Uterus (tissue), 2 donors: ENCODE data around the gene ZW10.

Experiments
- POLR2A ChIP-seq, 2 donors: fragments of 450-650 bp; IDR thresholded peaks; one replicate each; pipeline ENCODE4 v1.6.1; 2016; ENCODE audit warnings: antibody characterized with exemption in 2 of 2, mild to moderate bottlenecking in 1 of 2, moderate library complexity in 1 of 2
- TF ChIP-seq, protein P1 (sequence below), 4 experiments: fragments of 200-600 bp in 2 of 4; fragments of 450-650 bp in 2 of 4; sonication (generic) in 2 of 4; IDR thresholded peaks; one replicate each; pipeline ENCODE4 v1.5.1; 2016 to 2019; ENCODE audit warnings: antibody characterized with exemption in 4 of 4, mild to moderate bottlenecking in 2 of 4, moderate library complexity in 1 of 4

DNA sequence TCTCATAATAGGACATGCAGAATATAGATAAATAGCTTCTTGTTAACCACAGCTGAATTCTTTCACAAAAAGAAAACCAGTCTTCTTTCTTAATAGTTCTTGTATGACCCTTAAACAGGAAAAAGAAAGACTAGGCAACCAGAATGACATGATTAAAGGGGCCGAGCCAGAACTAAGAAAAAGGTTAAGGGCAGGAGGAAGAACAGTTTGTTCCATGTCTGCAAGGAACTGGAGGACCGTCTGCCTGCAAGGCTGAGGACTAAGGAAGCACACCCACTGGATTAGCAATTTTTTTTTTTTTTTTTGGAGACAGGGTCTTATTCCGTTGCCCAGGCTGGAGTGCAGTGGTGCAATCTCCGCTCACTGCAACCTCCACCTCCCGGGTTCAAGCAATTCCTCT is 41.4 kb downstream of the ZW10 start:
- TF ChIP-seq, protein P1, sequence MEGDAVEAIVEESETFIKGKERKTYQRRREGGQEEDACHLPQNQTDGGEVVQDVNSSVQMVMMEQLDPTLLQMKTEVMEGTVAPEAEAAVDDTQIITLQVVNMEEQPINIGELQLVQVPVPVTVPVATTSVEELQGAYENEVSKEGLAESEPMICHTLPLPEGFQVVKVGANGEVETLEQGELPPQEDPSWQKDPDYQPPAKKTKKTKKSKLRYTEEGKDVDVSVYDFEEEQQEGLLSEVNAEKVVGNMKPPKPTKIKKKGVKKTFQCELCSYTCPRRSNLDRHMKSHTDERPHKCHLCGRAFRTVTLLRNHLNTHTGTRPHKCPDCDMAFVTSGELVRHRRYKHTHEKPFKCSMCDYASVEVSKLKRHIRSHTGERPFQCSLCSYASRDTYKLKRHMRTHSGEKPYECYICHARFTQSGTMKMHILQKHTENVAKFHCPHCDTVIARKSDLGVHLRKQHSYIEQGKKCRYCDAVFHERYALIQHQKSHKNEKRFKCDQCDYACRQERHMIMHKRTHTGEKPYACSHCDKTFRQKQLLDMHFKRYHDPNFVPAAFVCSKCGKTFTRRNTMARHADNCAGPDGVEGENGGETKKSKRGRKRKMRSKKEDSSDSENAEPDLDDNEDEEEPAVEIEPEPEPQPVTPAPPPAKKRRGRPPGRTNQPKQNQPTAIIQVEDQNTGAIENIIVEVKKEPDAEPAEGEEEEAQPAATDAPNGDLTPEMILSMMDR (IDR thresholded peaks at IDR 0.05) = no peak
- no peak for TF ChIP-seq POLR2A (IDR thresholded peaks at IDR 0.05)
